ENCODE measurements around the gene AK2. TPM values are rescaled to one million over a fixed set of nuclear protein-coding genes. Genes with fewer than 3 reads are reported as not detected.
"Not testable (repeated sequence)": the region's sequence is repeated elsewhere in the genome, so short reads cannot be mapped to it uniquely, and the experiment has no call there.

AK2 gene
- total and polyA plus RNA-seq, 5 experiments from 2014 or later, result 89.2 to 128 (median 119) TPM

DNA sequence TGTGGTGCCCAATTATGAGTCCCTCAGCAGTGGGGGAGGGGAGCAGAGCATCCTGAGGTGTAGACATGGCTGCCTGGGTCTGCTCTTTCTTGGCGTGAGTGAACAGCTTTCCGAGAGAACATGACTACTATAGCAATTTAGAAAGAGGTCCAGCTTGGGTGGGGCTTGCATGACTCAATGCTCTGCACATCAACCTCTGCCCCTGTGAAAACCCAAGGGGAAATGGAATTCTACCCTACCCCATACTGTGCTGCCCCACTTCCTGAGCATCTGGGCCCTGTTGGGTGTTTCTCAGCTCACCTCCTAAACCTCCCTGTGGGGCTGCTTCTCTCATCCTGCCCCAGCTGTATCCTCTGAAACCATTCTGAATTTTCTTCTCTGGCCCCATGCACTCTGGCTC, 36.0 kb upstream of the AK2 start:
- POLR2A ChIA-PET, result no interaction called here
- peaks cover 0 to 3% (median under 1%) of the 10 kb centered on the region in 9 donors for H3K9me3 Mint-ChIP-seq
- no peak for ATAC-seq
- peaks cover 0 to 3% (median 2%) of the 10 kb centered on the region in 5 donors for H3K27me3 Mint-ChIP-seq
- DNase-seq, result no peak
- peaks cover 0 to 2% (median under 1%) of the 10 kb centered on the region in 3 donors for H3K36me3 Mint-ChIP-seq
- H3K27ac Mint-ChIP-seq, result no peak overlapping the region
- no peak overlapping the region for H3K4me3 Mint-ChIP-seq
- H3K4me1 Mint-ChIP-seq, result peaks cover 0 to 6% (median 0%) of the 10 kb centered on the region in 4 donors

DNA sequence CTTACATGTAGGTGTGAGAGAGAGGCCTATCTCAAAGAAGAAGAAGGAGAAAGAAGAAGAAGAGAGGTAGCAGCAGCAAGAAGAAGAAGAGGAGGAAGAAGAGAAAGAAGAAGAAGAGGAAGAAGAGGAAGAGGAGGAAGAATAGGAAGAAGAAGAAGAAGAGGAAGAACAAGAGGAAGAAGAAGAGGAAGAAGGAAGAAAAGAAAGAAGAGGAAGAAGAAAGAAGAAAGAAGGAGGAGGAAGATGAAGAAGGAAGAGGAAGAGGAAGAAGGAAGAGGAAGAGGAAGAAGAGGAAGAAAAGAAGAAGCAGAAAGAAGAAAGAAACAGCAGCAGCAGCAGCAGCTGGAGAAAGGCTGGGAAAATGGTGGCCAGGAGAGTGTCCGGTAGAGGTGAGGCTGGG, 33.9 kb upstream of the AK2 start:
- Mint-ChIP-seq H3K27ac (no peak overlapping the region), H3K4me1 (peaks cover 0 to 6% (median 0%) of the 10 kb centered on the region in 4 donors), H3K27me3 (peaks cover 0 to 11% (median 6%) of the 10 kb centered on the region in 5 donors), H3K4me3 (no peak overlapping the region), H3K36me3 (peaks cover 0 to 22% (median 19%) of the 10 kb centered on the region in 3 donors), H3K9me3 (peaks cover 3 to 22% (median 16%) of the 10 kb centered on the region in 9 donors)
- DNase-seq, result no peak
- ATAC-seq, result no peak
- POLR2A ChIA-PET, result no interaction called here

DNA sequence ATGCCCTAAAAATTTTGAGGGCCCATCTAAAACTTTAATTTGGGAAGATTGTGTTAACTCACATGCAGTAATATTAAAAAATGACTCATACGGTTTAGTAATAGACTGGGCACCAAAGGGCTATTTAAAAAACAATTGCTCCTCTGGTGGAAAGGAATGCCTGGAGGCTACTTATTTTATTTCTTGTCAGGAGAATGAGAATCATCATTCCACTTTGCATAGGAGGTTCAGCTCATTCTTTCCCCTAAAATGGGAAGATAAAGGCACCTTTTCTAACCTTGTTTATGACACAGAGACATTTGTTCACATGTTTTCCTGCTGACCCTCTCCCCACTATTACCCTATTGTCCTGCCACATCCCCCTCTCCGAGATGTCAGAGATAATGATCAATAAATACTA, 31.4 kb upstream of the AK2 start:
- peaks cover 8 to 47% (median 35%) of the 10 kb centered on the region in 9 donors for H3K9me3 Mint-ChIP-seq
- H3K4me1 Mint-ChIP-seq, ATAC-seq, POLR2A ChIA-PET, H3K27ac Mint-ChIP-seq, H3K4me3 Mint-ChIP-seq, DNase-seq: not testable (repeated sequence)
- peaks cover 0 to 11% (median 6%) of the 10 kb centered on the region in 5 donors for H3K27me3 Mint-ChIP-seq
- peaks cover 0 to 43% (median 38%) of the 10 kb centered on the region in 3 donors for H3K36me3 Mint-ChIP-seq

DNA sequence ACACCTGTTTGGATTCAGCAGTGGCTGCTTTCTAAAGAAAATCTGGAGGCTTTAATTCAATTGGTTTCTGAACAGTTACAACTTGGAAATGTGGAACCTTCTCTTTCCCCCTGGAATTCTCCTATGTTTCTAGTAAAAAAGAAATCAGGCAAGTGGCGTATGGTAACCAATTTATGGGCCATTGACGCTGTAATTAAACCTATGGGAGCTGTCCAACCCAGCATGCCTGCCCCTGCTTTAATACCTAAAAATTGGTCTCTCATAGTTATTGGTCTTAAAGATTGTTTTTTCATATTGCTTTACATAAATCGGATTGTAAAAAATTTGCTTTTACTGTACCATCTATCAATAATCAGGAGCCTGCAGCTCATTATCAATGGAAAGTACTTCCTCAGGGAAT, 29.8 kb upstream of the AK2 start:
- H3K4me3 Mint-ChIP-seq, DNase-seq, H3K4me1 Mint-ChIP-seq, H3K27ac Mint-ChIP-seq, POLR2A ChIA-PET, ATAC-seq: not testable (repeated sequence)
- H3K27me3 Mint-ChIP-seq, result peaks cover 0 to 11% (median 6%) of the 10 kb centered on the region in 5 donors
- H3K9me3 Mint-ChIP-seq, result peaks cover 8 to 64% (median 44%) of the 10 kb centered on the region in 9 donors
- peaks cover 2 to 55% (median 48%) of the 10 kb centered on the region in 3 donors for H3K36me3 Mint-ChIP-seq

DNA sequence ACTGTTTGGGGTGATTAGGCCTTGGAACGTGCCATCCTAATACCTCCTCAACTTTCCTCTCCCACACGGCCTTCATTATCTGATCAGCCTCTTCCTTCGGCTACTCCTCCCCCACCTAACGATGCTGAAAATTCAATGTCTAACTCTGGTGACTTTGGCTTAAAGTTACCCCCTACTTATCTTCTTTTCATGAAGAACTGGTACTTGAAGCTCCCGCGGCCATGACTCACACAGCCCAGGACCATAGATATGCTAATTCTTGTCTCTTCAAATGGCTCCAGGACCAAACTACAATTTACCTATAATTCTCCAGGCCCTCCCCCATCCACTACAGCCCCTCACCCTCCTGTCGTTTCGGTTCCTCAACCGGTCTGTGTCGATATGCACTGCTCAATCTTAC, 28.6 kb upstream of the AK2 start:
- Mint-ChIP-seq H3K4me3 (no peak overlapping the region), H3K27ac (no peak overlapping the region), H3K27me3 (peaks cover 0 to 11% (median 6%) of the 10 kb centered on the region in 5 donors), H3K36me3 (peaks cover 2 to 55% (median 48%) of the 10 kb centered on the region in 3 donors), H3K4me1 (peaks cover 0 to 2% (median 0%) of the 10 kb centered on the region in 4 donors), H3K9me3 (peaks cover 8 to 73% (median 44%) of the 10 kb centered on the region in 9 donors)
- POLR2A ChIA-PET, result no interaction called here
- ATAC-seq (no peak), DNase-seq (no peak)

DNA sequence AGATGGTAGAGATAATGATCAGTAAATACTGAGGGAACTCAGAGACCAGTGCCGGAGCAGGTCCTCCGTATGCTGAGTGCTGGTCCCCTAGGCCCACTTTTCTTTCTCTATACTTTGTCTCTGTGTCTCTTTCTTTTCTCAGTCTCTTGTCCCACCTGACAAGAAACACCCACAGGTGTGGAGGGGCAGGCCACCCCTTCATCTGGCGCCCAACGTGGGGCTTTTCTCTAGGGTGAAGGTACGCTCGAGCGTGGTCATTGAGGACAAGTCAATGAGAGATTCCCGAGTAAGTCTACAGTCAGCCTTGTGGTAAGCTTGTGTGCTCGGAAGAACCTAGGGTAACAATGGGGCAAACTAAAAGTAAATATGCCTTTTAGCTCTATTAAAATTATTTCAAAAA, 27.6 kb upstream of the AK2 start:
- Mint-ChIP-seq H3K27me3 (peaks cover 0 to 11% (median 3%) of the 10 kb centered on the region in 5 donors), H3K36me3 (peaks cover 2 to 55% (median 48%) of the 10 kb centered on the region in 3 donors), H3K27ac (peak overlapping the region in 3 of 10 donors; percentile 53 to 70 (median 56)), H3K9me3 (peaks cover 8 to 77% (median 44%) of the 10 kb centered on the region in 9 donors)
- H3K4me3 Mint-ChIP-seq, ATAC-seq, DNase-seq, H3K4me1 Mint-ChIP-seq, POLR2A ChIA-PET: not testable (repeated sequence)

DNA sequence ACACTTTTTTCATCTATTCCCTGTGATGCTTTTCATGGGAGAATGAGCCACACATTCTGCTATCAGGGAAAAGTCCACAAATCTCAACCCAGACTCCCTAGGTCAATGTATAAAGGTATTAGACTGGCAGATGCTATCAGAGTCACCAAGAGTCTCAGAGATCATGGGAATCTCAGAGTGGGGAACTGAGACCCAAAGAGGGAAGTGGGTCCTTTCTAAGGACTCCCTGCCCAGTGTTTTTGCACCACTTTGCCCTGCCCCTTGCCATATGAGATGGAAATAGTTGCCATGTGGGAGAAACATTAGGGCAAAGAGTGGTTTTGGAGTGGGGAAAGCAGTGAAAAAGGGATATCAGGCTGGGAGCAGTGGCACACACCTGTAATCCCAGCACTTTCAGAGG, 25.2 kb upstream of the AK2 start:
- no peak overlapping the region for H3K4me3 Mint-ChIP-seq
- peaks cover 0 to 2% (median 1%) of the 10 kb centered on the region in 4 donors for H3K4me1 Mint-ChIP-seq
- POLR2A ChIA-PET, result no interaction called here
- peaks cover 8 to 73% (median 33%) of the 10 kb centered on the region in 9 donors for H3K9me3 Mint-ChIP-seq
- no peak overlapping the region for H3K27ac Mint-ChIP-seq
- DNase-seq (no peak), ATAC-seq (no peak)
- peaks cover 0 to 3% (median 0%) of the 10 kb centered on the region in 5 donors for H3K27me3 Mint-ChIP-seq
- H3K36me3 Mint-ChIP-seq, result peaks cover 2 to 50% (median 40%) of the 10 kb centered on the region in 3 donors

DNA sequence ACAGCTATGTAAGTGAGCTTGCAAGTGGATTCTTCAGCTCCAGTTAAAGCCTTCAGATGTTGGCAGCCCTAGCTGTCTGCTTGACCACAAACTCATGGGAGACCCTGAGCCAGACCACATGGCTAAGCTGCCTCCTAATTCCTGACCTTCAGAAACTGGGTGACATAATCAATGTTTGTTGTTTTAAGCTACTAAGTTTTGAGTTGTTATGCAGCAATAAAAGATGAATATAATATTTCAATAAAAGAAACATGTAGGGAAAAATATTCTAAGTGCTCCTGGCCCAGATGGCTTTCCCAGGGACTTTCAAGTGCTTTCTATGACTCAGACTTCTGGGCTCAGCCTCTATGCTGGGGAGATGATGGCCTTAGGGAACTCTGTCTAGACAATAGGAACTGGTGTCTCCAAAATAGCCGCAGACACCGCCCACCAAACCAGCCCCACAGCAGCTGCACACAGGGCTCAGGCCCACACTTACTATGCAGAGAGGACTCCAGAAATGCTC, 23.9 kb upstream of the AK2 start:
- H3K9me3 Mint-ChIP-seq, result peaks cover 5 to 61% (median 32%) of the 10 kb centered on the region in 9 donors
- peaks cover 0 to 3% (median 0%) of the 10 kb centered on the region in 5 donors for H3K27me3 Mint-ChIP-seq
- POLR2A ChIA-PET, result interaction anchor here (0.5 kb wide), 1 partner anchor 157 kb away, joined by 4 read pairs; no protein-coding TSS in a partner anchor
- DNase-seq (no peak), ATAC-seq (no peak)
- H3K4me1 Mint-ChIP-seq, result peaks cover under 1 to 2% (median 2%) of the 10 kb centered on the region in 4 donors
- peaks cover 2 to 38% (median 29%) of the 10 kb centered on the region in 3 donors for H3K36me3 Mint-ChIP-seq
- H3K4me3 Mint-ChIP-seq, result no peak overlapping the region
- H3K27ac Mint-ChIP-seq, result no peak overlapping the region

DNA sequence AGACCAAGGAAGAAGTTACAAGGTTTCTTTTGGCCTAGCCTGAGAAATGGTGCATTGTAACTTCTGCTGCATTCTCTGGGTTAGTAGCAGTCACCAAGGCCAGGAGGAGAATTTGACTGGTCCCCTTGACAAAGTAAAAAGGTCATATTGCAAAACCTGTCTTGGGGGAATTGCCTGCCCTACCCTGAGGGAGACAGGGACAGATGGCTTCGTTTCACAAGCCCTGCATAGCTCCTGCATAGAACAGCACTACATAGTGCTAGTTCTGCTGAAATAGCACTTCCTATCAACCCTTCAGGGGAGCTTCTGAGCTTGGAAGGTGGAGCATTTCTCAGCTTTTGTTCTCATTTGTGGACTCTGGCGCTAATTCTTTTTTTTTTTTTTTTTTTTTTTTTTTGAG, 20.4 kb upstream of the AK2 start:
- H3K27me3 Mint-ChIP-seq, result peaks cover 0 to 3% (median 0%) of the 10 kb centered on the region in 5 donors
- DNase-seq (no peak), ATAC-seq (no peak)
- H3K4me3 Mint-ChIP-seq, result no peak overlapping the region
- H3K36me3 Mint-ChIP-seq, result peaks cover 0 to 10% (median 3%) of the 10 kb centered on the region in 3 donors
- POLR2A ChIA-PET, result interaction anchor here (0.6 kb wide), 1 partner anchor 244 kb away, joined by 3 read pairs; no protein-coding TSS in a partner anchor
- no peak overlapping the region for H3K27ac Mint-ChIP-seq
- H3K4me1 Mint-ChIP-seq, result peaks cover 7 to 8% (median 8%) of the 10 kb centered on the region in 4 donors
- H3K9me3 Mint-ChIP-seq, result peaks cover 0 to 26% (median 7%) of the 10 kb centered on the region in 9 donors

DNA sequence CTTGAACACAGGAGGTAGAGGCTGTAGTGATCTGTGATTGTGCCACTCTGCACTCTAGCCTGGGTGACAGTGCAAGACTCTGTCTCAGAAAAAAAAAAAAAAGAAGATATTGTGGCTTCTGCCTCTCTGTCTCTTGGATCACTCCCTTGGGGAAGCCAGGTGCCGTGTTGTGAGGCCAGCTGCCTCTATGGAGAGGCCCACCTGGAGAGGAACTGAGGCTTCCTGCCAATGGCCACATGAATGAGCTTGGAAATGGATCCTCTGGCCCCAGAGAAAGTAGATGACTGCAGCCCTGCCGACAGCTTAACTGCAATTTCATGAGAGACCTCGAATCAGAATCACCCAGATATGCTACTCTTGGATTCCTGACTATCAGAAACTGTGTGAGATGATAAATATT, 19.7 kb upstream of the AK2 start:
- H3K27ac Mint-ChIP-seq, result peak overlapping the region in 2 of 10 donors; percentile 55 to 62
- peaks cover 0 to 19% (median under 1%) of the 10 kb centered on the region in 9 donors for H3K9me3 Mint-ChIP-seq
- DNase-seq (no peak), ATAC-seq (no peak)
- peaks cover 0 to 5% (median 0%) of the 10 kb centered on the region in 3 donors for H3K36me3 Mint-ChIP-seq
- peaks cover 4 to 8% (median 8%) of the 10 kb centered on the region in 4 donors for H3K4me1 Mint-ChIP-seq
- no peak overlapping the region for H3K4me3 Mint-ChIP-seq
- peaks cover 0 to 3% (median 0%) of the 10 kb centered on the region in 5 donors for H3K27me3 Mint-ChIP-seq
- POLR2A ChIA-PET, result interaction anchor here (0.6 to 1.0 kb wide), 2 partner anchors 18 to 245 kb away, joined by 3 read pairs; no protein-coding TSS in a partner anchor

DNA sequence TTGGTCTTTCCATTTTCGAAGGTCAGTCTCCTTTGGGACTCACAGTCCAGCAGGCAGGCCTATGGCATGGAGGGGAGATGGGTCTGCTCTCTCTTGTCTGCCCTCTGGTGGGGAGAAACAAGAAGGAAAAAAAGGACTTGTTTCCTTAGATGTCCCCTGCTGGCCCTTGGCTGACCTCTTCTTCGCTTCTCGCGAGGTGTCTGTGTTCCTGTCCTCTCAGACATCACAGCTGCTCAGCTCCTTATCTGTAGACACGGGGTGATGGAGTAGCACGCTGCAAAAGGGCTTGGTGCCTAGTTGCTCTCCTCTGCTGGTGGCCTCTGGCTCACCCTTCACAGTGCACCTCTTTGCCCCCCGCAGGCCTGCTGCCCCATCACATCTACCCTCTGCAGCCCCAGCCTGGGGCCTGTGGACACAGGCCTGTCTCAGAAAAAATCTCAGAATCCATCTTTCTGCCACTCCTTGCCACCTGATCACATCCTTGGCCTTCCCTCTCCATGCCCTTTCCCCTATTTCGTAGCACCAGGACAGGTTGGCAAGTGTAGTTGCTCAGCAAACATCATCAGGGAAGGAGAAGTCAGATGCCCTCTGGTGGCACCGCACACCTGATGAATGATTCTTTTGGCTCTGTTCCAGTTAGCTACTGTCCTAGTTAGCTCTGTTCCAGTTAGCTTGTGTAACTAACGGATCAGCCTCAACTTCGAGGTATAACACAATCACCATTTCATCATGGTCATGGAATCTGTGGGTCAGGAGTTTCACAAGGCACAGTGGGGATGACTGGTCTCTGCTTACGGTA, 18.7 kb upstream of the AK2 start:
- DNase-seq, result peak in 5 of 10 donors; percentile 7 to 32 (median 26)
- Mint-ChIP-seq H3K27ac (peak overlapping the region in 5 of 10 donors; percentile 16 to 56 (median 41)), H3K9me3 (peaks cover 0 to 11% (median 0%) of the 10 kb centered on the region in 9 donors), H3K4me1 (peaks cover 7 to 10% (median 9%) of the 10 kb centered on the region in 4 donors), H3K36me3 (peaks cover 0 to 5% (median 0%) of the 10 kb centered on the region in 3 donors), H3K27me3 (peaks cover 0 to 6% (median 2%) of the 10 kb centered on the region in 5 donors), H3K4me3 (no peak overlapping the region)
- ATAC-seq, result peak; percentile 35
- POLR2A ChIA-PET, result interaction anchor here (1.0 to 1.8 kb wide), 2 partner anchors 19 to 31 kb away, joined by 3 to 4 read pairs; no protein-coding TSS in a partner anchor

DNA sequence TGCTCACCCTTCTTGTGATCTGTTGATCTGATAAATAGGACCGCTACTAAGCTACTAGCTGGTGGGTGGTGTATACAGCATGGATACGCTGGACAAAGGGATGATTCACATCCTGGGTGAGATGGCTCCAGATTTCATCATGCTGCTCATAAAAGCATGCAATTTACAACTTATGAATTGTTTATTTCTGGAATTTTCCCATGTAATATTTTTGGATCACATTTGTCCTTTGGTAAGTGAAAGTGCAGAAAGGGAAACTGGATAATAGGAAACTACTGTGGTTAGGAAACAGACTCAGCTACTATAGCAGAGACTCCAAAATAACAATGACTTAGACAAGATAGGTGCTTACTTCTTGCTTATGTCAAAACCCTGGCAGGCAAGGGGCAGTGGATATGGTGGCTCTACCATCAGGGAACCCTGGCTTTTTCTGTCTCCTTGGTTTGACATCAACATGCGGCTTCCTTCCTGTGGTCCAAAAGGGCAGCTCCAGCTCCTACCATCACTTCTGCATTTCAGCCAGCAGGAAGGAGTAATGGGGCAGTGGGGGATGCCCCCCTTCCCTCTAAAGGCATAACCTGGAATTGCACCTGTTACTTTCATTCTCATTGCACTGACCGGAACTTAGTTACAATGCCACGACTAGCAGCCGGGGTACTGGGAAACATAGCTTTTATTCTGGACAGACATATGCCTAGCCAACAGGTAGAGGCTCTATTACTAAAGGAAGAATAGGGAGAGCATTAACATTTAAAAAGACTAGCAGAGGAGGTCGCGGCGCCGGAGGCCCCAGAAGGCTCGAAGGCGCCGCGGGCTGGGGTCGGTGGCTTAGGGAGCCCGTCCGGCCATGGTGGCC, 13.8 kb upstream of the AK2 start:
- Mint-ChIP-seq H3K4me3 (peak overlapping the region in 3 of 10 donors; percentile 19 to 28 (median 26)), H3K9me3 (peaks cover 0 to 3% (median 0%) of the 10 kb centered on the region in 9 donors), H3K27ac (peak overlapping the region in 2 of 10 donors; percentile 20 to 31), H3K4me1 (peaks cover 4 to 17% (median 8%) of the 10 kb centered on the region in 4 donors), H3K36me3 (no peaks in the 10 kb centered on the region), H3K27me3 (peaks cover 0 to 8% (median 3%) of the 10 kb centered on the region in 5 donors)
- no peak for ATAC-seq
- POLR2A ChIA-PET, result no interaction called here
- DNase-seq, result no peak

All from naive thymus-derived CD8-positive, alpha-beta T cell (primary cell).